ENCODE data around the gene COL5A1.

Gene COL5A1

DNA sequence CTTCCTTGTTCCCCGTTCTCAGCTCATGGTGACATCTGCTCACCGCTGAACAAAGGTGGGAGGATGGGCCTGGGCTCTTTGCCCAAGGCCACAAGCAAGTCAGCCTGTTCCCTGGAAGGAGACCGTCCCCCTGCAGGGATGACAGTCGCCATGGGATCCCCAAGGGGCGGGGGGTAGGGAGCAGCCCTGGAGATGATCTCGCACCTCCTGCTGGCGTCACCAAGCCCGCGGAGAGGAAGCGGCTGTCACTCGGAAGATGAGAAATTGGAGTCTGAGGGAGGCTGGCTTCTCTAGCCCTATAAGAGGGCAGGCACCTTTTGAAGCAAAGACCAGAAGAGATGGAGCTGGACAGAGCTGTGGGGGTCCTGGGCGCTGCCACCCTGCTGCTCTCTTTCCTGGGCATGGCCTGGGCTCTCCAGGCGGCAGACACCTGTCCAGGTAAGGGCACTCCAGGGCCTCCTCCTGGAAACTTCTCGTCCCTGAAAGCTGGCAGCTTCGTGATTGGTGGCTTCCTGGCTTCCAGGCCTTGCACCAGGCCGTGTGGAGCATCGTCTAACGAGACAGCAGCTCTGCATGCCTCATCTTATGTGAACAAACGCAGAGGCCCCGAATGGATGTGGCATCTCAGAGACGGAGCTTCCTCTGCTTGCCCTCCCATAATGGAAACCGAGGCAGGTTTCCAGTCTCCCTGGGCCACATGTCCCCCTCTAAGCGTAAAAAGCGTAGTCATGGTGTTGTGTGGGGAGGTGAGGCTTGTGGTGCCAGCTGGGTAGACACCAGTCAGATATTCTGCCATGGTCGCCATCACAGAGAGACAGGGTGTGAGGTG is 239.1 kb downstream of the COL5A1 start, which contains the start of gene FCN2:
Gene FCN2, plus strand, starts transcription at position 327 of the 829 bp plus-strand sequence. Its CDS starts 12 bp downstream, at position 339.
- no peak for DNase-seq (ENCODE audit: low read depth)

DNA sequence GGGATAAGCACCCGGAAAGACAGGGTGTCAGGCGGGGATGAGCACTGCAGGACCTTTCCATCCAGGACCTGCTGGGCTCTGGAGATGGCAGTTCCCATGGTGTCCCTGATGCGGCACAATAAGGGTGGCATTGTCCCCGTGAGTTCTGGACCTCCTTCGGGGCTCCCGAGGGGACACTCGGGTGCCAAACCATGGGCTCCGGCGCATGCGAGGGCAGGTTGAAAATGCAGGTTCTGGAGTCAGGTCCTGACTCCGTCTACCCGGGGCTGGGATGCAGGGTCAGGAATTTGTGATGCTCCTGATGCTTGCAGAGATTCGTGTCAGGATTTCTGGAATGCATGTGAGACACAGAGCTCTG is 239.7 kb downstream of the COL5A1 start:
- no peak for DNase-seq (ENCODE audit: low read depth)

DNA sequence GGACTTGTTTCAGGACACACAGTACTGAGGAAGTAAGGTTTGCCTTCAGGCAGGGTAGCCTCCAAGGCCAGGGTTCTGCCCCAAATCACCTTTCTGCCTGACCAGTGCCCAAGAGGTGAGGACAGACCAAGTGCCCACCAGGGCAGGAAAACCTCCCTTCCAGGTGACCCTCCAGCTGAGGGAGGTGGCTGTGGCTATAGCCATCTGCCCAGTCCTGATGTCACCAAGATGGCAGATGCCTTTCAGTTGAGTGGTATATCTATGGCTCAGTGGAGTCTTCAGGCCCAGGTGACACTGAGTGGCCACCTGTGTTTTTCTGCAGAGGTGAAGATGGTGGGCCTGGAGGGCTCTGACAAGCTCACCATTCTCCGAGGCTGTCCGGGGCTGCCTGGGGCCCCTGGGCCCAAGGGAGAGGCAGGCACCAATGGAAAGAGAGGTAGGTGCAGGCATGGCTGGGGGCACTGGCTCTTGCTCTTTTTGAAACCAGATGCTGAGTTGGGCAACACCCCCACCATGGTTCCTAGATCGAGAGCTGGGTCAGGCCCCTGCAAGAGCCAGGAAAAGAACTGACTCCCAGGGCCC is 240.7 kb downstream of the COL5A1 start:
- DNase-seq (ENCODE audit: low read depth) = no peak

GRCh38 chr9:134883040-134883782 is 241.6 kb downstream of the COL5A1 start:
- DNase-seq (ENCODE audit: low read depth) = no peak

- no peak for DNase-seq (ENCODE audit: low read depth)
Observed at GRCh38 chr9:134884492-134884891, 242.9 kb downstream of the COL5A1 start.

- DNase-seq (ENCODE audit: low read depth) = no peak
Observed at GRCh38 chr9:134885001-134885678, 243.5 kb downstream of the COL5A1 start.

DNA sequence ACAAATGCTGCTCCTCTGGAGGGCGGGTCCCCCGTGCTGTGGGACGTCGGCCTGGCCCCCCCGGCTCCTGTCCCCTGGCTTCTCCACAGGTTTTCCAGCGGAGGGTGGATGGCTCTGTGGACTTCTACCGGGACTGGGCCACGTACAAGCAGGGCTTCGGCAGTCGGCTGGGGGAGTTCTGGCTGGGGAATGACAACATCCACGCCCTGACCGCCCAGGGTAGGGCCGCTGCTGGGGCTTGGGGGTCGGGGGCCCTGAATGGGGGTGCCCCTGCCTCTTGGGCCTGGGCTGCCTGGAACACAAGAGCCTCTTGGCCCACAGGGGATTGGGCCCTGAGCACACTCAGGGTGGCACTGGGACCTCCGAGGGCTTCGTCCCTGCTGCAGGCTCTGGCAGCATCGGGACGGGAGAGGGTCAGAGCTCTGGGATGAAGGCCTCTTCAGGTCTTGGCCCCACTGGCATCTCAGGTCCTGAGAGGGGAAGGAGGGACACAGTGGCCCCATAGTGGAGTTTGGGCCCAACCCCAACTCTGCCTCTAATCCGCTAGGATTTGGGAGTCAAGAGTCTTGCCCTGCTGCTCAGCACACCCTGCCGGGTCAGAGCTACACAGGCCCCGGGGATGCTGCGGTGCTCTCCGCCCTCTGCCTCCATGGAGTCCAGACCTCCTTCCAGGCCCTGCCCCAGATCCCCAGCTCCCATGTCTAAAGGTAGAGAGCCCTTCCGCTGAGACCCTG is 244.2 kb downstream of the COL5A1 start:
- DNase-seq (ENCODE audit: low read depth) = no peak

GRCh38 chr9:134886413-134886913 is 244.9 kb downstream of the COL5A1 start:
- no peak for DNase-seq (ENCODE audit: low read depth)

DNA sequence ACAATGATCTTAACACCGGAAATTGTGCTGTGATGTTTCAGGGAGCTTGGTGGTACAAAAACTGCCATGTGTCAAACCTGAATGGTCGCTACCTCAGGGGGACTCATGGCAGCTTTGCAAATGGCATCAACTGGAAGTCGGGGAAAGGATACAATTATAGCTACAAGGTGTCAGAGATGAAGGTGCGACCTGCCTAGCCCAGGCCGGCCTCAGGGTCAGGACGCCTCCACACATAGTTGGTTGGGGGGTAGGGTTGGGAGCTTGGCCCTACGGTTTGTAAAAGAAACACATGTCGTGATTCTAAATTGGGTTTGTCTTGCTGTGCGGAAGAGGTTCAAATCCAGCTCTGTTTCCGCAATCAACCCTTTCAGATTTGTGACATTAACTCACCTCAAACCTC is 245.6 kb downstream of the COL5A1 start:
- no peak for DNase-seq (ENCODE audit: low read depth)

DNA sequence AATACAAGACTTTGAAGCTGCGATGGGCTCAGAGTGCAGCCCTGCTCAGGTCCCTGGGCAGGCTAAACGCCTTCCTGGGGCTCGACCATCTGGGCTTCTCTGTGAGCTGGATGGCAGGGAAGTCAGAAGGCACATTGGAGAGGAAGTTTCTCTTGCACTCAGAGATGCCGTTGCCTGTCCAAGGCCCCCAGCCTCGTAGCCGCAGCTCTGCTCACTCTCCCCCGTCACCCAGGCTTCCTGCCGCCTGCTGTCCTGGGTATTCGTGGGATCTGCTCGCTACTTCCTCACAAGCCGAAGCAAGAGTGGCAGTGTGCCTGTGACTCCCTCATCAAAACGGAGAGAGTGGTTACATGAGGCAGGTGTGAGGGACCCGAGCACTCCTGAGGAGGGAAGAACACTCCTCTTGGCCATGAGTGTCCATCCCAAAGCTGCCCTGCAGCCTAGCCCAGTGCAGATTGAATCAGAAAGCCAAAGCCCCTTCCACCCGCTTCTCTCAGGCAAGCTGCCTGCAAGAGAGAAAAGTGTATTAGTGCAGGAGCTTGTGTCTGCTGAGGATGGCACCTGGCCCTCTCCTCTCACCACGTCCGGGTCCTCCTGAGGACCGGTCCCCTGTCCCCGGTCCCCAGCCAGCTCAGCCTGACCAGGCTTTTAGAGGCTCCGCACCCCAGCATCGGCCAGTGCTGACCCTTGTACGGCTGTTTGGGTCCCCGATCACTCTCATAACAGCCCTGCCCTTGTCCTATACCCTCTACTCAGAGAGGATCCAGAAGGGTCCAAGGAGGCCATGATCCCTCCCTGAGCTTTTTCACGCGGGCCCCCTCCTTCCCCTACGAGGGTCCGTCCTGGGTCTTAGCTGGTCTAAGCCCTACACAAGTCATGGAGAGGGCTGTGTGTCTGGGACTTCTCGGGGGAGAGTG is 246.3 kb downstream of the COL5A1 start:
- DNase-seq (ENCODE audit: low read depth) = no peak

DNA sequence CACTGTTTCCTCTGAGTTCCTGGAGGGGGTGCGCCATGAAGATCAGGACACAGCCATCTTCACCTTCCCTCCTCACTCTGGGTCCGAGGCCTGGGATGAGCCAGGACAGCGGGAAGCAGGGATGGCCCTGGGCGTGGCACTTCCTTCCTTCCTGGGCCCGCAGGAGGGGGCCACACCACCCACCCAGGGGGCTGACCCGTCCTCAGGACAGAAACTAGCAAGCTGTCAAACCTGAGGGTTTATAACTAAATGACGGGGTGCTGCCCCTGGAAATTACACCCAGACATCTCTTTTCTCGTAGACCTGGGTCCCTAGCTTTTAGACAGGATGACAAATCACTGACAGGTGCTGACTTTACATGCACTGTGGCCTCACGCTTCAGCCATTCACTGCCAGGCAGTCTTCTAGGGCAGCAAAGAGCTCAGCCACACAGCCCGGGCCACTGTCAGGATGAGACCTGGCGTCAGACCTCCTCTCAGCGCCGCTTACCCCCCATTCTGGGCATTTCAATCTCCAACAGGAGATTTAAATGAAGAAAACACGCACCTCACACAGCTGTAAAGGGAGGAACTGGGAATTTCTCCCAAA is 247.1 kb downstream of the COL5A1 start:
- no peak for DNase-seq (ENCODE audit: low read depth)

DNA sequence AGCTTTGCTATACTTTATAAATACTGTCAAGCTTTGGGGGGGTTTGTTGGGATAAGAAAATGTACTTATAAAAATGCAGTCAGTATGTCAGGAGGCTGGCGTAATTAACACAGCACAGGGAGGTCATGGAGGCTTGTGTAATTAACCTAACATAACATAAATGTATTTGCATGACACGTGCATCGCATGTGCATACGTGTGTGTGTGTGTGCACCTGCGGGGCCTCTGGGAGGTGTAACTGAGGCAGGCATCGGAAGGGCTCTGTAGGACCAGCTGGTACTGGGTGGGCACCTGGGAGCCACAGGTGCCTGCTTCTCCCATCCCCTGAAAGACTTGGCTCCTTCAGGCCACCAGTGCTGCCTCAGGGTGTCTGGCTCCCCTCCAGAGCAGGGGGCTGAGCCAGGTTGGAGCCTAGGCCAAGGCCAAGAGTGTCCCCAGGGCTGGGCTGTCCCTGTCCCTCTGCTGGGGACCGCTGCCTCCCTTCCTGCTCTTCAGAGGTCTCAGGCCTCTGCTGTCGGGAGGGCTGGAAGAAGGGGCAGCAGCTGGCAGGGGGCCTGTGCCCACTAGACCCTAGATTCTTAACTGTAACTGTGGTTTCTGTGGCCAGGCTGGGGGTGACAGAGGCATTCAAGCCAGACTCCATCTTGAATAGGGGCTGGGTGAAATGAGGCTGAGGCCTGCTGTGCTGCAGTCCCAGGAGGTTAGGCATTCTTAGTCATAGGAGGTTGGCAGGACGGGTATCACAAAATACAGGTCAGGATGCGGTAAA is 248.0 kb downstream of the COL5A1 start:
- DNase-seq (ENCODE audit: low read depth) = no peak

- no peak for DNase-seq (ENCODE audit: low read depth)
Observed at GRCh38 chr9:134890155-134890495, 248.5 kb downstream of the COL5A1 start.

GRCh38 chr9:134891053-134891452 is 249.4 kb downstream of the COL5A1 start:
- DNase-seq (ENCODE audit: low read depth) = no peak

- DNase-seq (ENCODE audit: low read depth) = no peak
Observed at GRCh38 chr9:134891713-134892112, 250.1 kb downstream of the COL5A1 start.

GRCh38 chr9:134892221-134892620 is 250.6 kb downstream of the COL5A1 start:
- no peak for DNase-seq (ENCODE audit: low read depth)

DNA sequence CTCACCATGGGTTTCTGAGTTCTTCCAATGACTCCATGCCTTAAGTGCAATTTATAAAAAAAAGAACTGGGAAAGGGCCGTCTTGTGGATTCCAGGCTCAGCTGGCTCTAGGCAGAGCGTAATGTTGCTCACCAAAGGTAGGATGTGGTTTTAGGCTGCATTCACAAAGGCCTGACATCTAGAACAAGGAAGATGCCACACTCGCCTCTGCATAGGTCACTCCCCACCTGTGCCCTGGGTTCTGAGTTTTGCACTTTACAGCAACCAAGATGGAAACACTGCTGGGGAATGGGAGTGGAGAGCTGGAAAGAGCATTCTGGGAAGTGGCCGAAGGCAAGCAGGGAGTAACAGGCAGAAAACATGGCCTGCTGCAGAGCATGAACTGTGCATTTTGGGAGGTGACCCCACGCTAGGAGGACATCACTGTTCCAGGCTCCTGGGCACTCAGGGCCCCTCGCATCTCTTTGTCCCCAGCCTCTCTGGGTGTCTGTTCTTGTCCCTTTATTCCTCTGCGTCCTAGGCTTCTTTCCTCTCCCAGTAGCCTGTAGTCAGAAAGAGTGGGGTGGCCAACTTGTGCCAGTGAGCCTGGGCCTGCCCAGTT is 251.3 kb downstream of the COL5A1 start:
- no peak for DNase-seq (ENCODE audit: low read depth)

All from stimulated activated CD8-positive, alpha-beta memory T cell treated with anti-CD3 and anti-CD28 coated beads, Interleukin-15, amount 100 ng/mL, for 1 hour (primary cell).